GM23248 (cell line): ENCODE data around the gene WLS.

Source experiments
- EZH2 ChIP-seq: fragments of 200-600 bp; sonication (generic); IDR thresholded peaks from 2 replicates; pipeline ENCODE4 v1.6.1; 2018; ENCODE audit warnings: antibody characterized with exemption, mild to moderate bottlenecking; ENCODE audit not compliant: insufficient read depth, poor library complexity, severe bottlenecking
- EZH2phosphoT487 ChIP-seq: fragments of 200-600 bp; sonication (generic); IDR thresholded peaks from 2 replicates; pipeline ENCODE4 v1.6.1; 2018; ENCODE audit warnings: antibody characterized with exemption, moderate library complexity, mild to moderate bottlenecking, low read depth; ENCODE audit not compliant: insufficient read depth

GRCh38 chr1:68268896-68269483, 36.7 kb upstream of the WLS start:
- TF ChIP-seq EZH2 (no peak), EZH2phosphoT487 (no peak)
